NCI-H2196 (cell line): ENCODE data around the gene GPM6B.

Experiments
- DNase-seq: peaks from one replicate; lab custom pipeline; 2025; ENCODE audit not compliant: unreplicated experiment; lab: John Stamatoyannopoulos, UW

The GPM6B gene

GRCh38 chrX:13770013-13770535 lies 46.8 kb downstream of the GPM6B start:
- no peak for DNase-seq

- DNase-seq, result no peak
These were observed 48.0 kb downstream of the GPM6B start for GRCh38 chrX:13768939-13769338.

GRCh38 chrX:13764765-13765164 lies 52.1 kb downstream of the GPM6B start:
- no peak for DNase-seq

GRCh38 chrX:13764281-13764680 lies 52.6 kb downstream of the GPM6B start:
- DNase-seq, result no peak

- no peak for DNase-seq
These were observed 53.4 kb downstream of the GPM6B start for GRCh38 chrX:13763489-13763888.

- no peak for DNase-seq
These were observed 55.1 kb downstream of the GPM6B start for GRCh38 chrX:13761606-13762414.

GRCh38 chrX:13760426-13760825 lies 56.5 kb downstream of the GPM6B start:
- no peak for DNase-seq

GRCh38 chrX:13759152-13759718 lies 57.7 kb downstream of the GPM6B start:
- DNase-seq, result no peak

- no peak for DNase-seq
These were observed 60.5 kb downstream of the GPM6B start for GRCh38 chrX:13756381-13756780.

- DNase-seq, result no peak
These were observed 61.6 kb downstream of the GPM6B start for GRCh38 chrX:13755254-13755653.

- no peak for DNase-seq
These were observed 62.1 kb downstream of the GPM6B start for GRCh38 chrX:13754765-13755164.

- DNase-seq, result no peak
These were observed 64.2 kb downstream of the GPM6B start for GRCh38 chrX:13752646-13753045.

GRCh38 chrX:13752141-13752540 lies 64.8 kb downstream of the GPM6B start:
- DNase-seq, result no peak

- no peak for DNase-seq
These were observed 66.1 kb downstream of the GPM6B start for GRCh38 chrX:13750812-13751211.

- DNase-seq, result peak; percentile 46
These were observed 66.7 kb downstream of the GPM6B start for GRCh38 chrX:13750204-13750603.

- no peak for DNase-seq
These were observed 68.4 kb downstream of the GPM6B start for GRCh38 chrX:13748486-13748885.

GRCh38 chrX:13747836-13748235 lies 69.1 kb downstream of the GPM6B start:
- DNase-seq, result no peak

- no peak for DNase-seq
These were observed 74.3 kb downstream of the GPM6B start for GRCh38 chrX:13742397-13743176.

GRCh38 chrX:13741695-13742094 lies 75.2 kb downstream of the GPM6B start:
- DNase-seq, result no peak

GRCh38 chrX:13734278-13735172 lies 82.4 kb downstream of the GPM6B start, which contains the start of the genes OFD1 and TRAPPC2:
OFD1 (plus strand) TSS chrX:13734748; CDS start chrX:13735072, 324 bp downstream.
TRAPPC2 (minus strand) TSS chrX:13734620; CDS start chrX:13719963, 14,657 bp downstream.
- peak; percentile 90 for DNase-seq
